ENCODE measurements around the gene MC4R. TPM values are rescaled to one million over a fixed set of nuclear protein-coding genes. Genes with fewer than 3 reads are reported as not detected.

Gene MC4R
- polyA plus RNA-seq, 2 of the 4 experiments (the other 2 are of a cell fraction), result 0.08 TPM; not detected in 1

- TF ChIP-seq MYC (IDR thresholded peaks at IDR 0.05; ENCODE audit: borderline replicate concordance, low read length), result no peak
- no peak for TF ChIP-seq ATOH8 (CRISPR knock-in tag; IDR thresholded peaks at IDR 0.05; ENCODE audit: low read depth)
- no peak for TF ChIP-seq CTCF (IDR thresholded peaks at IDR 0.05)
- TF ChIP-seq FOXS1 (CRISPR knock-in tag; IDR thresholded peaks at IDR 0.05), result no peak
- TF ChIP-seq NPAS2 (CRISPR knock-in tag; IDR thresholded peaks at IDR 0.05; ENCODE audit: borderline replicate concordance), result no peak
- TF ChIP-seq RFX5 (IDR thresholded peaks at IDR 0.05), result no peak
- no peak for TF ChIP-seq HOXA7 (CRISPR knock-in tag; IDR thresholded peaks at IDR 0.05)
These were observed 44.7 kb downstream of the MC4R start (continued) for GRCh38 chr18:60327880-60328279.

DNA sequence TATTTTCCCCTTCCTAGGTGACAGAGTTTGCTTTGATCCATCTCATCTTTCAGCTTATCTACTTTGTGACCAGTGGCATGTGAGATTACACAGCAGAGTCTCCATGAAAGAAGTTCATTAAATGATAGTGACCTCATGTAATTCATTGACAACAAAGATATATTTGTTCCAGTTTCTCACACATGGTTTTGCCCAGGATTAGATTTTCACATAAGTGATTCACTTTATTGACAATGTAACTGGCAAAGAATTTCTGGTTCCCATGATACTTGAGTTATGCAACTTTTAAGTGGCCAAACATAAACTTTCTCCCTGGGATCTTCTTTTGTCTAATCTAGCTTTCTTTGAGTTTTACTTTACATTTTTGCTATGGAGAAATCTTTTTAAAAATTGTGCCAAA is 50.0 kb downstream of the MC4R start:
- no peak for ATAC-seq
- FAIRE-seq, result no peak
- H3K4me1 ChIP-seq, result no peaks in the 10 kb centered on the region
- no peak overlapping the region for H3K4me2 ChIP-seq
- DNase-seq (ENCODE audit: low read depth in 1 of 2, low spot score in 1 of 2), result no peak
- H3K4me3 ChIP-seq, result no peak overlapping the region
- TF ChIP-seq TP53 (CRISPR knock-in tag; IDR thresholded peaks at IDR 0.05), result no peak
- TF ChIP-seq SMC3 (IDR thresholded peaks at IDR 0.05), result no peak
- TF ChIP-seq, protein P1, sequence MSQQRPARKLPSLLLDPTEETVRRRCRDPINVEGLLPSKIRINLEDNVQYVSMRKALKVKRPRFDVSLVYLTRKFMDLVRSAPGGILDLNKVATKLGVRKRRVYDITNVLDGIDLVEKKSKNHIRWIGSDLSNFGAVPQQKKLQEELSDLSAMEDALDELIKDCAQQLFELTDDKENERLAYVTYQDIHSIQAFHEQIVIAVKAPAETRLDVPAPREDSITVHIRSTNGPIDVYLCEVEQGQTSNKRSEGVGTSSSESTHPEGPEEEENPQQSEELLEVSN (IDR thresholded peaks at IDR 0.05; ENCODE audit: borderline replicate concordance, low read depth), result no peak
- TF ChIP-seq, protein P2, sequence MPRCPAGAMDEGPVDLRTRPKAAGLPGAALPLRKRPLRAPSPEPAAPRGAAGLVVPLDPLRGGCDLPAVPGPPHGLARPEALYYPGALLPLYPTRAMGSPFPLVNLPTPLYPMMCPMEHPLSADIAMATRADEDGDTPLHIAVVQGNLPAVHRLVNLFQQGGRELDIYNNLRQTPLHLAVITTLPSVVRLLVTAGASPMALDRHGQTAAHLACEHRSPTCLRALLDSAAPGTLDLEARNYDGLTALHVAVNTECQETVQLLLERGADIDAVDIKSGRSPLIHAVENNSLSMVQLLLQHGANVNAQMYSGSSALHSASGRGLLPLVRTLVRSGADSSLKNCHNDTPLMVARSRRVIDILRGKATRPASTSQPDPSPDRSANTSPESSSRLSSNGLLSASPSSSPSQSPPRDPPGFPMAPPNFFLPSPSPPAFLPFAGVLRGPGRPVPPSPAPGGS (IDR thresholded peaks at IDR 0.05), result no peak
- TF ChIP-seq RFX5 (IDR thresholded peaks at IDR 0.05), result no peak
- no peak for TF ChIP-seq HOXA7 (CRISPR knock-in tag; IDR thresholded peaks at IDR 0.05)
- no peak for TF ChIP-seq HOXB13 (CRISPR knock-in tag; IDR thresholded peaks at IDR 0.05; ENCODE audit: low read depth)
- TF ChIP-seq RAD21 (conservative IDR thresholded peaks at IDR 0.05 in 1 of 2, IDR thresholded peaks at IDR 0.05 in 1 of 2), result no peak
- no peak for TF ChIP-seq FOSL2 (IDR thresholded peaks at IDR 0.05)
- no peak for TF ChIP-seq FOSL2 (CRISPR knock-in tag; IDR thresholded peaks at IDR 0.05)
- TF ChIP-seq RARB (CRISPR knock-in tag; IDR thresholded peaks at IDR 0.05), result no peak
- TF ChIP-seq POLR2A (IDR thresholded peaks at IDR 0.05; ENCODE audit: low read length), result no peak
- TF ChIP-seq, protein P3, sequence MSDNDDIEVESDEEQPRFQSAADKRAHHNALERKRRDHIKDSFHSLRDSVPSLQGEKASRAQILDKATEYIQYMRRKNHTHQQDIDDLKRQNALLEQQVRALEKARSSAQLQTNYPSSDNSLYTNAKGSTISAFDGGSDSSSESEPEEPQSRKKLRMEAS (IDR thresholded peaks at IDR 0.05), result no peak
- TF ChIP-seq CBX2 (IDR thresholded peaks at IDR 0.05; ENCODE audit: borderline replicate concordance, low read depth), result no peak
- TF ChIP-seq GATA3 (IDR thresholded peaks at IDR 0.05; ENCODE audit: borderline replicate concordance), result no peak
- TF ChIP-seq NPAS2 (CRISPR knock-in tag; IDR thresholded peaks at IDR 0.05; ENCODE audit: borderline replicate concordance), result no peak
- TF ChIP-seq KDM5A (IDR thresholded peaks at IDR 0.05), result no peak
- no peak for TF ChIP-seq POLR2AphosphoS2 (conservative IDR thresholded peaks at IDR 0.05; ENCODE audit: low read length)
- CTCF ChIA-PET, result interaction anchor here (1.6 kb wide), 1 partner anchor 9 kb away, joined by 5 read pairs; no protein-coding TSS in a partner anchor
- POLR2A ChIA-PET, result no interaction called here
- H3K9me3 ChIP-seq, result no peaks in the 10 kb centered on the region
- H3K27ac ChIP-seq, result no peak overlapping the region

Measured in A549 (cell line).